ENCODE results near the gene PRKCZ. TPM values are rescaled to one million over a fixed set of nuclear protein-coding genes. Genes with fewer than 3 reads are reported as not detected.

Gene PRKCZ
- total RNA-seq, 1 donor from 2014 or later: 41.6 TPM

GRCh38 chr1:2177946-2178538 lies 127.8 kb downstream of the PRKCZ start:
- DNase-seq (ENCODE audit: low spot score): no peak

- DNase-seq (ENCODE audit: low spot score): no peak
Measured at GRCh38 chr1:2178875-2179274, 128.7 kb downstream of the PRKCZ start.

- no peak for DNase-seq (ENCODE audit: low spot score)
Measured at GRCh38 chr1:2179283-2180013, 129.2 kb downstream of the PRKCZ start.

GRCh38 chr1:2180297-2181245 lies 130.4 kb downstream of the PRKCZ start:
- DNase-seq (ENCODE audit: low spot score): no peak

GRCh38 chr1:2181271-2181670 lies 131.1 kb downstream of the PRKCZ start:
- no peak for DNase-seq (ENCODE audit: low spot score)

- DNase-seq (ENCODE audit: low spot score): no peak
Measured at GRCh38 chr1:2181752-2182151, 131.5 kb downstream of the PRKCZ start.

GRCh38 chr1:2182376-2182775 lies 132.2 kb downstream of the PRKCZ start:
- DNase-seq (ENCODE audit: low spot score): no peak

GRCh38 chr1:2183937-2184334 lies 133.7 kb downstream of the PRKCZ start:
- DNase-seq (ENCODE audit: low spot score): no peak

- no peak for DNase-seq (ENCODE audit: low spot score)
Measured at GRCh38 chr1:2184531-2184930, 134.3 kb downstream of the PRKCZ start.

- no peak for DNase-seq (ENCODE audit: low spot score)
Measured at GRCh38 chr1:2184934-2185333, 134.7 kb downstream of the PRKCZ start.

- DNase-seq (ENCODE audit: low spot score): no peak
Measured at GRCh38 chr1:2185880-2186855, 136.0 kb downstream of the PRKCZ start.

- no peak for DNase-seq (ENCODE audit: low spot score)
Measured at GRCh38 chr1:2186901-2187300, 136.7 kb downstream of the PRKCZ start.

- no peak for DNase-seq (ENCODE audit: low spot score)
Measured at GRCh38 chr1:2187619-2188018, 137.4 kb downstream of the PRKCZ start.

GRCh38 chr1:2188336-2188735 lies 138.1 kb downstream of the PRKCZ start:
- no peak for DNase-seq (ENCODE audit: low spot score)

GRCh38 chr1:2189459-2190425 lies 139.5 kb downstream of the PRKCZ start:
- DNase-seq (ENCODE audit: low spot score): peak; percentile 96

GRCh38 chr1:2190491-2190976 lies 140.3 kb downstream of the PRKCZ start:
- DNase-seq (ENCODE audit: low spot score): no peak

- no peak for DNase-seq (ENCODE audit: low spot score)
Measured at GRCh38 chr1:2192031-2192995, 142.1 kb downstream of the PRKCZ start.

GRCh38 chr1:2193514-2194281 lies 143.5 kb downstream of the PRKCZ start:
- DNase-seq (ENCODE audit: low spot score): no peak
